HG03520 (cell line): ENCODE results near the gene ZCWPW2.

Experiments used
- ATAC-seq: cut with Tn5 transposase; IDR thresholded peaks from one replicate; pipeline ENCODE4 v1.9.1; 2021; ENCODE audit warnings: mild to moderate bottlenecking, moderate library complexity; ENCODE audit not compliant: unreplicated experiment

ZCWPW2 gene

DNA sequence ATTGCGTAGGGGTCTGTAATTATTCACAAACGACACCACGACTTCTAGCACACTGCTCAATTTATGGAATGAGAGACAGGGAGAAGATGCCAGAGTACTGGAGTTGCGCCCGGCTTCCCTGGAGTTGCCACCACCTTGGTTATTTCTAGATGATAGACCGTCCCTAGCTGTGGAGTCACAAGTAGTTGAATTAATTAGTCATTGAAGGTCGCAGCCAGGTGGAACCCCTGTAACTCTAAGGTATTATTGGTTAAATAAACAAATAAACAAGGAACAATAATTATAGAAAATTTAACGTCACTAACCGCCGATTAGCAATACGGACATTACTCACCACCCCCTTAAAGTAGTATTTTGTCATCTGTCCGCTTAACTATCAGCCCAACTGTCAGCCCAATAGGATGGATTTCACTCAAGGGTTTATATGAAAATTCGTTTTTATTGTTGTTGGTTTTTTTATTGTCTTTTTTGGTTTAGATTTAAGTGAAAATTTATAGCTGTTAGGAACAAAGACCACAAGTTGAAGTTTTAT lies 1.0 kb downstream of the ZCWPW2 start:
- ATAC-seq = no peak

- ATAC-seq = no peak
These were observed 27.9 kb downstream of the ZCWPW2 start for GRCh38 chr3:28376424-28376823.

- no peak for ATAC-seq
These were observed 37.5 kb downstream of the ZCWPW2 start for GRCh38 chr3:28386049-28386448.

GRCh38 chr3:28388978-28389377 lies 40.5 kb downstream of the ZCWPW2 start:
- ATAC-seq = no peak

DNA sequence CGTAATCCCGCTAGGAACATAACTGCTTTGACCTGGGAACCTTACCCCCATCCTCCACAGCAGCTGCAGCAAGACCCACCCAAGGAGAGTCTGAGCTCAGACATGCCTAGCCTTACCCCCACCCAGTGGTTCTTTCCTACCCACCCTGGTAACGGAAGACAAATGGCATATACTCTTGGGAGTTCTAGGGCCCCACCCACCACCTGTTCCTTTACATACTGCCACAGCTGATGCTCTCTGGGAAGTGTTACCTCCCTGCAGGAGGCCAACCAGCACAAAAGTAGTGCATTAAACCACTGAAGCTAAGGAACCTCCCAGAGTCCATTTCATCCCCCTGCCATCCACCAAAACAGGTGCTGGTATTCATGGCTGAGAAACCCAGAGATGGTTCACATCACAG lies 50.7 kb downstream of the ZCWPW2 start:
- no peak for ATAC-seq

DNA sequence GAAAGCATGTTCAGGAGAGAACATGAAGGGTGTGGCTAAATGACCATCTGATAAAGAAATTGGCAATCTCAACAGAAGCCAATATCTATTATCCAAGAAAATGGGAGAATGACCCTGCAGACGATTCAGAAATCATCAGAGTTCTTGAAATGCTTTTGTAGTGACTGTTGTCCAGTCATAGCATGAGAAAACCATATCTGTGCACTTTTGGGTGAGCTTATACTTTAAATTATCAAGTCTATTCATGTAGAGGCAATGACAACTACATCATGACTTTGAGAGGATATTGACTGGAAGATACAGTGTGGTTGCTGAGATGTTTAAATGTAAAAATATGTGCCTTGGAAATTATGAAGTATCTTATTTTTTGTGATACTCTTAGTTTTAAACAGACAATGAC lies 57.7 kb downstream of the ZCWPW2 start:
- ATAC-seq = no peak

DNA sequence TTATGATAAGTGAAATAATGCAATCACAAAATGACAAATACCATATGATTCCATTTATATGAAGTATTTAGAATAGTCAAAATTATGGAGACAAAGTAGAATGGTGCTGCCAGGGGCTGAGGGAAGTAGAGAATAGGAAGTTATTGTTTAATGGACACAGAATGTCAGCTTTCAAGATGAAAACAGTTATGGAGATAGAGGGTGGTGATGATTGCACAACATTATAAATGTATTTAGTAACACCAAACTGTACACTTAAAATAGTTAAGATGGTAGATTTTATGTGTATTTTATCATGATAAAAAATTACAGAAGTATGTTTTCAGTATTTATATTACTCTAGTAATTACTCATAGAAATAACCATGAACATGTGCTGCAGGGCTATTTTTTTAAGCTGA lies 100.9 kb downstream of the ZCWPW2 start:
- no peak for ATAC-seq

DNA sequence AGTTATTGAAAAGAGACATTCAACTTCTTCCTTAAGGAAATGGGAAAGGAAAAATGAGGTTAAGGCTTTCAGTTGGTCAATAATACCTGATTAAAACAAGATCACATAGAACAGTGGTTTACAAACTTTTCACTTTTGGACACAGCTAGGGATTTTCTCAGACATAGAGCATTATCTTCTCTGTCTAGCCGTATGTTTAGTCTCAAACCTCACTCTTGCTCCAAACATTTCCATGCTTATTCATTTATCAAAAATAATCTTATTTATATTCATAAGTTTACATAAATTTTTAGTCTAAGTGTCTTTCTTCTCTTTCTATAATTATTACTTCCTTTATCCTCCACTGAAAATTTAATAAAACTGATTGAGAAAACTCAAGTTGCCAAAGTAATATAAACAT lies 114.3 kb downstream of the ZCWPW2 start:
- no peak for ATAC-seq

DNA sequence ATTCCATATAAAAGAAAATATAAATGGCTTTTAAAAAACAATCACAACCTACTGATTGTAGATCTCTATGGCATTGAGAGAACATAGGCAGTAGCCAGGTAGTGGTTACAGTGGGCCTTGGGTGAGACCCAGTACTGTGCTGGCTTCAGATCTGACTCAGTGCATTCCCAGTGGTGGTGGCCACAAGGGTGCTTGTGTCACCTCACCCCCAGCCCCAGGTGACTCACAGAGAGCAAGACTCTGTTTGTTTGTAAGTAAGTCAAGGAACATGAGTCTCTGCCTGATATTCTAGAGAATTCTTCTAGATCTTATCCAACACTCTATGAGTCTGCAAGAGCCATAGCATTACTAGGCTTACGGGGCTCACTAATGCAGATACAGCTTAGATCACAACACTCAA lies 118.9 kb downstream of the ZCWPW2 start:
- ATAC-seq = no peak

- peak; percentile 60 for ATAC-seq
These were observed 127.7 kb downstream of the ZCWPW2 start for GRCh38 chr3:28476194-28476593.

- ATAC-seq = no peak
These were observed 128.2 kb downstream of the ZCWPW2 start for GRCh38 chr3:28476764-28477163.

GRCh38 chr3:28485164-28485563 lies 136.6 kb downstream of the ZCWPW2 start:
- ATAC-seq = no peak

- ATAC-seq = no peak
These were observed 146.8 kb downstream of the ZCWPW2 start for GRCh38 chr3:28495301-28495700.

GRCh38 chr3:28502397-28502937 lies 153.9 kb downstream of the ZCWPW2 start:
- no peak for ATAC-seq

GRCh38 chr3:28504976-28505375 lies 156.5 kb downstream of the ZCWPW2 start:
- no peak for ATAC-seq

DNA sequence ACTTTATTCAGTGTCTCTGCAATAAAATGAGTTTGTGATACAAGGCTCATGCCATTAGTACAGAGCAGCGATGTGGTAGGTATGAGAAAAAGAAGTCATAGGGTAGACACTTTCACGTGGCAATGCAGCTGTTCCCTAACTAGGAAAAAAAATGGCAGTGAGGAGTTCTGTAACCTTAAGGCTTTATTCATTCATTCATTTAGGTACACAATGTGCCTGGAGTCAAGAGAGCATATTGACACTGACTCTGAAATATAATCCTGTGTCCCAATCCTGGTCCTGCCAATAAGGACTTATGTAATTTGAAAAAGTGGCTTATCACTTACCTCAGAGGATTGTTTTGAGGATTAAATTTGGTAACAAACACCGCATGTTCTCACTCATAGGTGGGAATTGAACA lies 173.1 kb downstream of the ZCWPW2 start:
- no peak for ATAC-seq

DNA sequence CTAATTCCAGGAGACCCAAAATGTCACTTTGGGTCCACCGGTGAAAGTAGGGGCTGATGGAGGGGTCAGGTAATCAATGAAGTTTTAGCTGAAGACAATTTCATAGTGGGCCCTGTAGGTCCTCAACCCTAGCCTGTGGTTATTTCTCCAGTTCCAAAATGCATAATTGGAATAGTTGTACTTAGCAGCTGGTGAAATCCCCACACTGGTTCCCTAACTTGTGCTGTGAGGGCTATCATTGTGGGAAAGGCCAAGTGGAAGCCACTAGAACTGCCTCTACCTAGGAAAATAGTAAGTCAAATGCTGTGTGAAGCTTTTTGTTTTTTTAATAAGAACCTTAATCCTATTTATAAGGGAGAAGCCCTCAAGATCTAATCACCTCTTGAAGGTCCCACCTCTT lies 193.8 kb downstream of the ZCWPW2 start:
- no peak for ATAC-seq

- no peak for ATAC-seq
These were observed 195.7 kb downstream of the ZCWPW2 start for GRCh38 chr3:28544236-28544635.

DNA sequence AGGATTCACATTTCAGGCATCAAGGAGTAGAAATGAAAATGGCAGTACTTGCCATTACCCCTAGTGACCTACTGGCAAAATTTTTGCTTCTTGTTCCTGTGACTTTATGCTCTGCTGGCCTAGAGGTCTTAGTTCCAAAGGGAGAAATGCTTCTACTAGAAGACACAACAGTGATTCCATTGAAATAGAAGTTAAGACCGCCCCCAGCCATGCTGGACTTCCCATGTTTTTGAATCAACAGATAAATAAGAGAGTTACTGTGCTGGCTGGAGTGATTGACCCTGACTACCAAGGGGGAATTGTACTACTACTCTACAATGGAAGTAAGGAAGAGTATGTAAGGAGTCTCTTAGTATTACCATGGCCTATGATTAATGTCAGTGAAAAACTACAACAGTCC lies 196.3 kb downstream of the ZCWPW2 start:
- no peak for ATAC-seq

DNA sequence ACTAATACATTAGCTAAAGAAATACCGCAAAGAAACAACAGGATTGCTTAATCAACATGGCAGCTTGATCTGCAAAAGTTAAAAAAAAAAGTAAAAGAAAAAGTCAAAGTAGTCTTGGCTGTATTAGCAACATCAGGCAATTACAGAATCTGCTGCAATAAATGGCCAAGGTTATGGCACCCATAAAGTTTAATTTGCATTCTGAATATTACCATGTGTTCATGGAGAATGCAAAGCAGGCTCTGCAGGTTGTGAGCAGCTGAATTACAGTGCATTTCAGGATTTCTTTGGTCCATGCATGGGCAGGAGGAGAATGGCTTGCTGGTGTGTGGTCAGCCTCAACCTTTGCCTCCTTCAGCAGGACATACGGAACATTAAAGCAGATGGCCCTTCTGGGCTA lies 199.2 kb downstream of the ZCWPW2 start:
- no peak for ATAC-seq

- ATAC-seq = no peak
These were observed 204.7 kb downstream of the ZCWPW2 start for GRCh38 chr3:28553175-28553574.

DNA sequence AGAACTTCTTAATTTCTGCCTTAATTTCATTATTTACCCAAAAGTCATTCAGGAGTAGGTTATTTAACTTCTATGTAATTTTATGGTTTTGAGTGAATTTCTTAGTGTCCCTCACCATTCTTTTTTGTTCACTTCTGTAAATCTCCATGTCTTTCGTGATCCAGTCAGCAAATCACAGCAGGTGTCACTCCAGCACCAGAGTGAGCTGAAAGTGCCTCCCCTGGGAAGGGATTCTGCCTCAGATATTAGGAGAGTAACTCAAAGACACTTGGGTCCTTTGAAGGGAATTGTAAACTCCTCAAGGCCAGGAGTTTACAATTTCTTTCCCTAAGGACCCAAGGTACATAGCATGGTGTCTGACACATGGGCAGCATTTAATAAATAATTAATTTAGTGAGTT lies 207.7 kb downstream of the ZCWPW2 start:
- no peak for ATAC-seq

DNA sequence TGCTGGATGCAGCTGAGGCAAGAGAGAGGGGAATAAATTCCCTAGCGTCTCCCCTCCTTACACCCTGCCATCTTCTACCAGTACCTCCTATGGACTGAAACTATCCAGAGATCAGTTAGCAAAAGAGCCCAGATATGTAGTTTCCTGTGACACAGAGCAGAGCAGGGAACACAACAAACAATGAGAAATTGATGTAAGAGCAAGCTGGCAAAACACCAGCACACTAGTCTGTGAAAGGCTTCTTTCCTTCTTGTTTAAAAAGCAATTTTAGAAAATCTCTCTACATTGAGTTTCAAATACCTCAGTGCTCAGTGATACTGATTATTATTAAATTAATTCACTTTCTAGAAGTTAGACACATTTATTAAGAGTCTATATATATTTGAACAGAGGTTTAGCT lies 215.7 kb downstream of the ZCWPW2 start:
- ATAC-seq = no peak
